KOPT-K1 (cell line): Measurements from ENCODE around the gene DGCR2.
A peak's percentile ranks its signal among the peaks of the same experiment; 100 is the strongest.

Experiments used
- H3K27ac ChIP-seq: fragments of 200-600 bp; sonication (generic); 2 replicates; pipeline ENCODE4 v1.5.1; 2016; ENCODE audit warnings: antibody characterized with exemption, mild to moderate bottlenecking, low read depth, low read length; ENCODE audit not compliant: poor library complexity, severe bottlenecking
- H3K36me3 ChIP-seq: fragments of 200-600 bp; sonication (generic); 2 replicates; pipeline ENCODE4 v1.5.1; 2017; ENCODE audit warnings: antibody characterized with exemption, mild to moderate bottlenecking, low read length, moderate library complexity; ENCODE audit not compliant: insufficient read depth
- H3K9me3 ChIP-seq: fragments of 200-600 bp; sonication (generic); 2 replicates; pipeline ENCODE4 v1.5.1; 2017; ENCODE audit warnings: antibody characterized with exemption, low read length, mild to moderate bottlenecking; ENCODE audit not compliant: insufficient read depth, poor library complexity, severe bottlenecking

Gene DGCR2

DNA sequence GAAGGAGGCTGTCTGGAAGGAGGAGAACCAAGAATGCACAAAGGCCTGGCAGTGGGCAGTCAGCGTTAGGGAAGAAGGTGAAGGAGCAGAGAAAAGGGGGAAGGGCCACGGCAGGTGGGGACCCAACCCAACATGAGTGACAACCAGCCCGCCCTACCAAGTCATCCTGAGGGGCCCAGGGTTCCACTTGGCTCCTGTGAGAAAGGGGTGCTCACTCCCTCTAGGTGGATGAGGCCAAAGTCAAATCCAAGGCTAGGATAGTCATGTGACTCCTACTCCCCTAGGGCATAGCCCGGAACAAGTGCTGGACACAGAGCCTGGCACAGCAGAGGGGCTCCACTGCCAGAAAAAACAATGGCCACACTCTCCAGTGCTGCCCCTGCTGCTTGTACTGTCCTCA, 2.2 kb upstream of the DGCR2 start:
- Histone ChIP-seq H3K27ac (no peak overlapping the region), H3K9me3 (no peaks in the 10 kb centered on the region), H3K36me3 (no peaks in the 10 kb centered on the region)

- H3K9me3 ChIP-seq = no peaks in the 10 kb centered on the region
- H3K36me3 ChIP-seq = no peaks in the 10 kb centered on the region
- no peak overlapping the region for H3K27ac ChIP-seq
Measured at GRCh38 chr22:19123936-19124335, 1.7 kb upstream of the DGCR2 start.

DNA sequence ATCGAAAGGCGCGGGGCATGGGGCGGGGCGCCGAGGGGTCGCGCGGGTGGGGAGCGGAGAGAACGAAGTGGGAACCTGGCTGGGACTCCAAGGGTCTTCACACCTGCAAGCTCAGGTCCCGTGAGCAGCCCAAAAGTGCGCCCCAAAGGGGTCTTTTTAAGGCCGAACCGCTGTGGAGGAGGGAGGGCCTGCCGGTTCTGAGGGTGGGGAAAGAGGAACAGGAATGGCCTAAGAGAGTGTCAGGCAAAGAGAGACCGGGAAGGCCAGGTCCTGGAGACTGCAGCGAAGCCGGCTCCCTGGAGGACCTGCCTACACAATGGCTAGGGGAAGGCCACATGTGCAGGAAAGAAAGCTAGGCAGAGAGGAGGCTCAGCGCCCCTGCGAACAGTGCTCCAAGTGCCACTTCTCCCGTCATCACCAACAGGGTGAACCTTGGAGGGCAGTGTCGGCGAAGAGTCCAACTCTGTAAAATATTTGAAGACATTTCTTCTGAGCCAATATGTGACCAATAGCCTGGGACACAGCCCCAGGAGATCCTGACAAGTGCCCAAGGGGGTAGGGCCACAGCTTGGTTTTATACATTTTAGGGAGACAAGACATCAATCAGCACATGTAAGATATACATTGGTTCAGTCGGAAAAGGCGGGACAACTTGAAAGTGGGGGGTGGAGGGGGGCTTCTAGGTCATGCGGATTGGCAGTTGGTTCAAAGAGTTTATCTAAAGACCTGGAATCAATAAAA, 710 bp upstream of the DGCR2 start:
- peak overlapping the region; percentile 13 for H3K27ac ChIP-seq
- no peaks in the 10 kb centered on the region for H3K9me3 ChIP-seq
- 0 out of 2 replicates have a peak, but pooled peaks cover under 1% of the 10 kb centered on the region for H3K36me3 ChIP-seq

- H3K27ac ChIP-seq = peak overlapping the region; percentile 82
Measured at GRCh38 chr22:19121631-19122142, 525 bp downstream of the DGCR2 start.

GRCh38 chr22:19120829-19121630, 1.2 kb downstream of the DGCR2 start:
- H3K27ac ChIP-seq = peak overlapping the region; percentile 82
- H3K9me3 ChIP-seq = no peaks in the 10 kb centered on the region
- 0 out of 2 replicates have a peak, but pooled peaks cover 13% of the 10 kb centered on the region for H3K36me3 ChIP-seq

More at GRCh38 chr22:19121631-19122142, 525 bp downstream of the DGCR2 start:
- Histone ChIP-seq H3K9me3 (no peaks in the 10 kb centered on the region), H3K36me3 (0 out of 2 replicates have a peak, but pooled peaks cover 12% of the 10 kb centered on the region)

DNA sequence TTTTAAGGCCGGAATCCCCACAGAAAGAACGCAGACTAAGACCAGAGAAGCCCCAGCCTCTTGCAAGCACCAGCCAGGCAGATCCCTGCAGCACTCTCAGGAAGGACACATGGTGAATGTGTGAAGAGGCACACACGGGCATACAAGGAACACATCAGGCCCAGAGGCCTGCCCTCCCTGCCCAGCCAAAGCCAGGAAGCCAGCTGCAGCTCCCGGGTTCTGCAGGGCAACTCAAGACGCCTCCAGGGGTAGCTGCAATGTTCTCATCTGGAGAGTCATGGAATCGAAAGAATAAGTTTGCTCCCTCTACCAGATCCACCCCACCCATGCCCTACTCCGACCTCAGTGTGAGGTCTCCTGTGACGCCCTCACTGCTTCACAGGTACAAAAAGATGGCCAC, 2.3 kb downstream of the DGCR2 start:
- Histone ChIP-seq H3K27ac (peak overlapping the region; percentile 4), H3K9me3 (no peaks in the 10 kb centered on the region), H3K36me3 (peaks cover 20% of the 10 kb centered on the region; the same call in 1 of the 2 replicates)

- H3K9me3 ChIP-seq = no peaks in the 10 kb centered on the region
- peak overlapping the region; percentile 43 for H3K27ac ChIP-seq
- H3K36me3 ChIP-seq = peaks cover 20% of the 10 kb centered on the region; the same call in 1 of the 2 replicates
Measured at GRCh38 chr22:19118329-19118880, 3.8 kb downstream of the DGCR2 start.

- no peaks in the 10 kb centered on the region for H3K9me3 ChIP-seq
- H3K36me3 ChIP-seq = peaks cover 20% of the 10 kb centered on the region; the same call in 1 of the 2 replicates
- no peak overlapping the region for H3K27ac ChIP-seq
Measured at GRCh38 chr22:19117111-19117512, 5.1 kb downstream of the DGCR2 start.

GRCh38 chr22:19115628-19116027, 6.6 kb downstream of the DGCR2 start:
- no peak overlapping the region for H3K27ac ChIP-seq
- H3K36me3 ChIP-seq = peaks cover 20% of the 10 kb centered on the region; the same call in 1 of the 2 replicates
- H3K9me3 ChIP-seq = no peaks in the 10 kb centered on the region

DNA sequence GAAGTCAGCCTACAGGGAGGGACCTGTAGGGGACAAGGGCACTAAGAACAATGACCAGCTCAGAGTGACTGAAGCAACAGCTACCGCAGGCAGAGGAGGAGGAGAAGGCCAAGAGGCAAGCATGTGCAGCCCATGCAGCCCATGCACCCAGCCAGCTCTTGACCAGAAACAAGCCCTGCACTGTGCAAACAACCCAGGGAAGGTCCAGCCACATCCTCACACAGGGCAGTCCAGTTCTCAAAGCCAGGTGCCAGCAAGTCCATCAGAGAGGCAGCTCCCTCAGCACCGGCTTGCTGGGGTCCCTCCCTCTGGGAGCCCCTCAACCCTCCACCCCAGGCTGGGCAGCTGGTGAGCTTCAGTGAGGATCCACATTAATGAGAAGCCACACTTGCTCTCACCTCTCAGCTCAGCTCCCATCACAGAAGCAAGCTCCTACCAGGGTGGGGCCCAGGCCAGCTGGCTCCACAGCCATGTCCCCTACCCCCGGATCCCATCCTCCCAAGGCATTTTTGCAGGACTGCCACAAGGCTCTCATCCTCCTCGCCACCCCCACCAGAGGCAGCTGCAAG, 7.1 kb downstream of the DGCR2 start:
- Histone ChIP-seq H3K27ac (no peak overlapping the region), H3K36me3 (peaks cover 20% of the 10 kb centered on the region; the same call in 1 of the 2 replicates), H3K9me3 (no peaks in the 10 kb centered on the region)

DNA sequence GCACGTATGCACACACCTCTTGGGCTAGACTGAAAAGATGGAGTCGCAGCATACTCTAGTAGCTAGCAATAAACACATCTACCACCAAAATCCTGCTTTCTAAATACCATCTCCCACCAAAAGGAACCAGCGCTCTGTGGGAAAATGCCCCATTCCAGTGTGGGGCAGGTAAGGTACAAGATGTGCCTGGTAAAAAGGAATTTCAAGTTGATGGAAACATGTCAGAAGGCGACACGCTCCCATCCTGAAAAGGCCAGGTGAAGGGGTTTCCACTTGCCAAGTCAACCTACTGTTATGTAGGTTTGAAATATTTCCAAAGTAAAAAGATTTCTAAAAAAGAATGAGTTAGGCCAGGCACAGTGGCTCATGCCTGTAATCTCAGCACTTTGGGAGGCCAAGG, 8.8 kb downstream of the DGCR2 start:
- Histone ChIP-seq H3K27ac (no peak overlapping the region), H3K36me3 (peaks cover 20% of the 10 kb centered on the region; the same call in 1 of the 2 replicates), H3K9me3 (no peaks in the 10 kb centered on the region)

GRCh38 chr22:19111584-19111983, 10.6 kb downstream of the DGCR2 start:
- Histone ChIP-seq H3K27ac (no peak overlapping the region), H3K36me3 (peaks cover 8% of the 10 kb centered on the region; the same call in 1 of the 2 replicates), H3K9me3 (no peaks in the 10 kb centered on the region)

DNA sequence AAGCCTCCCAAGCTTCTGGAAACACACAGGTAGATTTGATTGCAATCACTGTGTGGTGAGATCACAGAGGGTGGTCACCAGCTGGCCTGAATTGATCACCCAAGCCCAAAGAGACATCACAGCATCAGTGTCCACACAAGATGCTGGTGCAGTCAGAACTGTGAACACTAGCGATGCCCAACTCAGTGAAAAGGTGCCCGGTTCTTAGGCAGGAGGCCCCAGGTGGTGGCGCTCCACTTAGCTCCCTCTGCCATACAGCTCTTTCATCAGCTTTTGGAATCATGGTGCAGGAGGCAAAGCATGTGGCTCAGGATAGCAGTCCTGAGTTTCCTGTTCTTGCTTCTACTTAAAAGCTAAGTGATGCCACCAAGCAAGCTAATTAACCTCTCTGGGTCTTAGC, 11.1 kb downstream of the DGCR2 start:
- no peaks in the 10 kb centered on the region for H3K9me3 ChIP-seq
- H3K36me3 ChIP-seq = peaks cover 8% of the 10 kb centered on the region; the same call in 1 of the 2 replicates
- no peak overlapping the region for H3K27ac ChIP-seq

DNA sequence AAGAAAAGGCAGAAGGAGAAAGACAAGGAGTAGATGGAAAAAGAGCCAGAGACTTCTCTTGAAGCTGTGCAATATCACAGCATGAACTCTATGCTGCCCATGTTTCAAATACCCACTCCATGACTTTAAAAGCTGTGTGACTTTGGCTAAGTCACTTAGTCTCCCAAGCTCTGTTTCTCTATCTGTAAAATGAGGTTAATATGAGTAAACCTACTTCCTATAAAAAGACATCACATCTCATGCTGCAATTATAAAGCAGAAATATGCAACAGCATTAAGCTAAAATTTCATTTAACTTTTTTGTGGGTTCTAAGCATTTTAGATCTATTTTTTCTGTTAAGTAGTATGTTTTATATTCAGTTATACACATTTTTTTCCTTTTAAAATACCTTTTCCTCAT, 11.6 kb downstream of the DGCR2 start:
- Histone ChIP-seq H3K27ac (no peak overlapping the region), H3K9me3 (no peaks in the 10 kb centered on the region), H3K36me3 (peaks cover 4% of the 10 kb centered on the region; the same call in 1 of the 2 replicates)
